ENCODE measurements around the gene AADACL4.
A peak's percentile ranks its signal among the peaks of the same experiment; 100 is the strongest.

AADACL4 gene

GRCh38 chr1:12614402-12615158 is 29.3 kb upstream of the AADACL4 start:
- DNase-seq: no peak

GRCh38 chr1:12615159-12615864 is 28.6 kb upstream of the AADACL4 start:
- no peak for DNase-seq

DNA sequence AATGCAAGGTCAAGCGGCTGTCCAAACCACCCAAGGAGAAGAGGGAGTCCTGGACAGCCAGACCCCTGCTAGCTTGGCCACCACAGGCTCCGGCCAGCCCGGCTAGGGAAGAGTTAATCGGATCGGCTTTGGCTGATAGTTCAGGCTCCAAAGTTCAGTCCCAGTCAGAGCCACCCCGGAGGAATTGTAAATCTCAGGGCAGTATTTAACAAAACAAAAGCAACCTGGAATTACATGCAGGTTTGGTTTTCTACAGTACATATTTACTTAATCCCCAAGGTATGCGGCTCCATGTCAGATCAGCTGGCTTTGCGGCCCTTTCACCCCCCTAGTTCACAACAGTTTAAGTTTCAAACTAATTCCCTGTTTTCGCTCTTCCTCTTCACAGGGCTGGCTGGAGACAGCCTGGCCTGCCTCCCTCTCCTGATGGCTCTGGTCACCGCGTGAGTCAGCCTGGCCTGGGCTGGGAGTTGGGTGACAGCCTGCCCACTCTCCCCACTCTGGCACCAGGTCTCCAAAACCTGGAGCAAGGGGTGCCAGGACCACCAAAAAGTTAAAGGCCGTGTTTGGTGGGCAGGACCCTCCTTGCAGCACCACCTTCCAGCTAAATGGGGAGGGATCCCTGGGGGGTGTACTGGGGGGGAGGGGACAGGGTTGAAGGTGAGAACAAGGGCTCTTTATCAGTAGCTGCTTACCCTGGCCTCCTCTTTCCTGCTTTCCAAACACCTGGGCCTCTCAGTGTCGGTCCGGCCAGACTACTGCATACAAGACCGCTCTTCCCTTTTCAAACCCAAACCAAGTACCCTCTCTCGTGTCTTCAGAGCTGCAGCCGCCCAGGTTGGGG is 27.8 kb upstream of the AADACL4 start:
- peak; percentile 75 for DNase-seq

DNA sequence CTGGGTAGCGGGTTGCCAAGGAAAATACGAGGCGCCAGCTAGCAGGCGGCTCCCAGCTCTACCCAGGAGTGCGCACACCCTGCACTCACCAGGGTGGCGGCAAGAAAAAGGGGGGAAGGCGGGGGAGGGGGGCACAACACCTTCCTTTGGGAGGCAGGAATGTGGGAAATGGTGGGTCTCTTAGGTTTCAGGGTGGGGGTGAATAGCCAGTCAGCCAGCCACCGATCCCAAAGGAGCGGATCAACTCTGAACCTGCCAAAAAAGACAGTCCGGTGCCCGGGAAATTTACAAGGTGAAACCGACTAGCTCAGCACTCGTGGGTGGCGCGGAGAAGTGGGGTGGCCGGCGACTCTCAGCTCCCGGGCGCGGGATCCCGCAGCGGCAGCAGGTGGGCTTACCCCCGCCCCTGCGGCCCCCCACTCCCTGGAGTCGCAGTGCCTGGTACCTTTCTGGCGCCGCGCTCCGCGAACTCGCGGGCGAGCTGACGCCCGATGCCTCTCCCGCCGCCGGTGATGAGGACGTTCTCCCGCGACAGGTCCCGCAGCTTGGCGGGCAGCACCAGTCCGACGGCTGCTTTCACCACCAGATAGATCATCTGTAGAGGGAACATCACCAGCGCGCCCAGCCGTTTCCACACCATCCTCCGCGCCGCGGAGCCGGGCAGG is 27.0 kb upstream of the AADACL4 start:
- no peak for DNase-seq

DNA sequence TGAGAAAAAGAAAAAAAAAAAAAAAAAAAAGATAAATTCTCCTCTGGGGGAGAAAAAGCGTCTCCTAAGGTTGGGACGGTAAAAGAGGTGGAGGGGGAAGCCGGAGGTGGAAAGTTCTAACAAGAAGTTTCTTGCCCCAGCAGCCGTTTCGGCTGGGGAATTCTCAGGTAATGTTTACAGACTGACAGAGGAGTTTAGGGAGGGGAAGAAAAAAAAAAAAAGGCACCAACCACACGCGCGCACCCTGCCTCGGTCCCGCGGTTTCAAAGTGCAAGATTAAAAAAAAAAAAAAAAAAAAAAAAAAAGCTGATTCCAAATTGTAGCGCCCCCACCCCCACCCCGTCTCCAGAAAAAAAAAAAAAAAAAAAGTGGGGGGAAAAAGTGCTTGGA is 26.4 kb upstream of the AADACL4 start:
- no peak for DNase-seq

DNA sequence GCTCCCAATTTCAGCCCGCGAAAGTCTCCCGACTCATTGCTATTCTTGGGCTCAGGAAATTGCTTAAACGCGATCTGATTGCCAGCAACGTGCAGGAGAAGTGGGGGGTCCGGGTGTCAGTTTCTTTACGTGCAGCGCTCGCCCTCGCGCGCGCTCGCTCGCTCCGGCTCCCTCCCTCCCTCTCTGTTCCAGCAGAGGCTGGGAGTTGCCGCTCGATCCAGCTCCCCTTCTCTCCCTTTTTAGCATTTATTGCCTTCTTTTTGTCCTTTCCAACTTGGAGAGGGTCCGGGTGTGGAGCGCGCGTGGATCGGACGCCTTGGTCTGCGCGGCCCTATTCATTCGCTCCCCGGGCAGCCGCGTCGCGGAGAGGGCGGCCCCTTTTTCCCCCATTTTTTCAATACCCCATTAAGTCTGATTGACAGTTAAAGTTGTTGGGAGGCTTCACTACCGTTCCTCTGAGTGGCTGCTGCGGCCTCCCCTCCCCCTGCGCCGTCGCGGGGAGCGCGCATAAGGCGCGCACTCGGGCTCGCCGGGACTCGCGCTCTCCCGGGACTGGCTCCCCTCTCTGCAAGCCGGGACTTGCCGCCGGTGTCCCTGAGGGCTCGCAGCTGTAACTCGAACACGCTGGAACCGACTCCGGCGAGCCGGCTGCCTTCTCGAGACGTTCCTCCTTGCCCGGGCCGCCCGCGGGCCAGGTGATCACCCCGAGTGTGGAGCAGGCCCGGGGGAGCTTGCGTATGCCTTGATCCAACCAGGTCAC is 25.8 kb upstream of the AADACL4 start, which contains the start of gene DHRS3:
TSS of gene DHRS3 (minus strand) at position 310 of the 760 bp plus-strand sequence. CDS start 862 bp downstream, outside the sequence.
- peak; percentile 86 for DNase-seq

DNA sequence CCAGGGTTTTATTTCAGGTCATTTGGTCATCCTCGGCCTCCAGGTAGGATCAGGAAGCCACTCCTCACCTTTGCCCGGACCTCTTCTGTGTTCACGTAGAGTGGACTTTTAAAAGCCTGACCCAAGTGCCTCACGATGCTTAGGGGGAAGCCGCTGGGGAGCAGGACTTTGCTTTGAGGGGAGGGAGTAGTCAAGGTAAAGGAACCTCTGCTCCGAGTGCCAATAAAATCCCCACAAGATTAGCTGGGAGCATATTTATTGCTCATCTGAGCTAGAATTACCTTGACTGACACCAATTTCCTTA is 25.3 kb upstream of the AADACL4 start:
- no peak for DNase-seq

GRCh38 chr1:12618965-12619791 is 24.7 kb upstream of the AADACL4 start:
- peak; percentile 80 for DNase-seq

DNA sequence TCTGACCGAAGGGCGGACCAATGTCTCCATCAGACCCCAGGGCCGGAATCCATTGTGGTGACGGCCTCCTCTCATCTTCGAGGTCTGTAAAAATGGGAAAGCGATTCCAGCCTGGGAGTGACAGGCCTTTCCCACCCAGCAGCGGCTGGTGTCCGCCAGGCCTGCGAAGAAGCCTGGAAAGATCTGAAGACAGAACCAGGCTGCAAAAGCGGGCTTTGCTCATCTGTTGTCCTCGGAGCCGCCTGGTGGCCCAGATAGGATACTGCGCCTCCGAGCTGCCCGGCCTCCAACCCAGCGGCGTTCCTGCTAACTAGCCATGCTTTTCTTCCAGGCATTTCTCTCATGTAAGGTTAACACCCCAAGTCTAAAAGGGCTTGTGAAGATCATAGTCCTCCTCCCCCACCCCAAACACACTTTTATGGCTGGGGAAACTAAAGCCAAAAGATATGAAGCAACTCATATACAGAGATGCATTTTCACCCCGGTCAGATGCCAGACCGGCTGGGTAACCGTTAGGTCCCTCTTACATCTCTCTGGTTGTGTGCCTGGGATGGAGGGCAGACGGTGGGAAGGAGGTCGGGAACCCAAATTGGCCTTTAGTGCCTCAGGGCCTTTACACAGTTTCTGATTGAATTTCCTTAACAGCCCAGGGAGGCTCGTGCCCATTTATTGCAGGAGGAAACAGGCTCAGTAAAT is 23.9 kb upstream of the AADACL4 start:
- peak; percentile 91 for DNase-seq

- no peak for DNase-seq
These were observed 23.4 kb upstream of the AADACL4 start for GRCh38 chr1:12620488-12620865.

DNA sequence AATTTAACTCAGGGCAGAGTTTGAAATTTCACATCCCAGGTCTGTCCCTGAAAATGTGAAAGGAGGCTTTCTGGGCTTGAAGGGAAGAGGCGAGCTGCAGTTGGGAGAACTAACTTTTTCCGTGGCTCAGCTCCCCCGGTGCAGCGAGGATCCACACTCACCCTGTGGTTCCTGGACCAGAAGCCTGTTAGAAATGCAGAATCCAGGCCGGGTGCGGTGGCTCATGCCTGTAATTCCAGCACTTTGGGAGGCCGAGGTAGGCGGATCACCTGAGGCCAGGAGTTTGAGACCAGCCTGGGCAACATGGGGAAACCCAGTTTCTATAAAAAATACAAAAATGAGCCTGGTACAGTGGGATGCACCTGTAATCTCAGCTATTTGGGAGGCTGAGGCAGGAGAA is 23.0 kb upstream of the AADACL4 start:
- DNase-seq: no peak

DNA sequence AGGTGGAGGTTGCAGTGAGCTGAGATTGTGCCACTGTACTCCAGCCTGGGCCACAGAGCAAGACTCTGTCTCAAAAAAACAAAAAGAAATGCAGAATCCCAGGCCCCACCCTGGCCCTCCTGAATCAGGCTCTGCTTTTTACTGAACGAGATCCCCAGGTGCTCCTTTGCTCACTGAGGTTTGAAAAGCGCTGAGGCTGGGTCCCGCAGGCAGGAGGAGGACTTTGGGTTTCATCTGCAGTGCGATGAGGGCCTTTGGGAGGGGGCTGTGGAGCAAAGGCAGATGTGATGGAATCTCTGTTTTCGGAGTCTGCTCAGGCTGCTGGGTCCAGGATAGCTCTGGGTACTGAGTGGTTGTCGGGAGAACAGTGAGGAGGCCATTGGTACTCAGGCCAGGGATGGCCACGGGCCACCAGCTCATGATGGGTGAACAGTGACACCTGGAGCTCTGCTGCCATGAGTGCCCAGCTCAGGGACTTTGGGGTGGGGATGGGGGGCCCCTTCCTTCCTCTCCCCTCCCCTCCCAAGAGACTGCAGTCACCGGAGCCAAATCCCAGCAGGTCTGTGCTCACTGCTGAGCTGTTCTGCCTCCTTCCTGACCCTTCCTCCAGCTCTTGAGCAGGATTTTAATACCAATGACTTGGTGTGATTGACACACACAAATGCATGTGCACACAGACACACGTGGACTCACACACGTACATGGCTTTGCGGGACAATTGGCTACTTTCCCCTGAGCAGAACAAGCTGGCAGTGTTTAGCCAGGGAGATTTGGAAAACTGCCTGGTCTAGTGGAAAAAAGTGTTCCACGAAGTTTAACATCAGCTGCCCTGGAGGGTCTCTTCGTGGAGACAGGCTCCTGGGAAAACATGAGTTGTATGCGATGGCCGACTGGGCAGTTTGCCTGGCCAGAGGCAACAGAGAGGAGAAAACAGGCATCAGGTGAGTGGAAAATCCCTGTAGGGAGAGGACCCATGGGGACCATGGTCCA is 22.2 kb upstream of the AADACL4 start:
- no peak for DNase-seq

GRCh38 chr1:12622506-12622905 is 21.4 kb upstream of the AADACL4 start:
- DNase-seq: no peak

GRCh38 chr1:12625276-12625675 is 18.6 kb upstream of the AADACL4 start:
- no peak for DNase-seq

DNA sequence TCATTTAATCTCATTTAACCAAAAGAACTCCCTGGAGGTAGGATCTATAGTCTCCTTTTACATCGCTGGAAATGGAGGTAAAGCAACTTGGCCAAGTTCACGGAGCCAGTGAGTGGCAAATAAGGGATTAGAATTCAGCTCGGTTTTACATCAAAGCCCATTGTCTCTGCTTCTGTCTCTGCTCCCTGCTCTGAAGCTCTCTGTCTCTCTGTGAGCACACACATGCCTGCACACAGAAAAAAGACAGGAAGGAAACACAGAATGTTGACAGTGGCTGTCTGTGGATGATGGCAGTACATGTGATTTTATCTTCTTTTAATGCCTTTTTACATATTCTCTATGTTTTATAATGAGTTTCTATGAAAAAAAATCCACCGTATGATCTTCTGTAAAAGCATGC is 17.0 kb upstream of the AADACL4 start:
- DNase-seq: no peak

DNA sequence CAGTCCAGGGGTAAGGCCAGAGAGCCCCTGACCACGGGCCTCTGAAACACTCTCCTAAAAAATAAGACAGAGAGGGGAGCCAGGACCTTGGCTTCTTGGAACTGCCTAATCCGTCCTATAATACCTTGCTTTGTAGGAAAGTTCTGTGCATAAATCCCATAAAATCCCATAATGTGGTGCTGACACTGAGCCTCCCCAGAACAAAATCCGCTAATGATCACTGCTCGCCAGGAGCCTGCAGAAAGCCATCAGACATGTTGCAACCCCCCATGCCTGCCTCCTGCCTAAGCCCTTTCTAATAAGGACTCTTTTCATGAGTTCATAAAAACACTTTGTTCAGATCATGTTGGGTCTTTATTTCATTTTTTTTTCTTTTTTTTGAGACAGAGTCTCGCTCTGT is 16.6 kb upstream of the AADACL4 start:
- no peak for DNase-seq

- DNase-seq: no peak
These were observed 14.4 kb upstream of the AADACL4 start for GRCh38 chr1:12629511-12629956.

DNA sequence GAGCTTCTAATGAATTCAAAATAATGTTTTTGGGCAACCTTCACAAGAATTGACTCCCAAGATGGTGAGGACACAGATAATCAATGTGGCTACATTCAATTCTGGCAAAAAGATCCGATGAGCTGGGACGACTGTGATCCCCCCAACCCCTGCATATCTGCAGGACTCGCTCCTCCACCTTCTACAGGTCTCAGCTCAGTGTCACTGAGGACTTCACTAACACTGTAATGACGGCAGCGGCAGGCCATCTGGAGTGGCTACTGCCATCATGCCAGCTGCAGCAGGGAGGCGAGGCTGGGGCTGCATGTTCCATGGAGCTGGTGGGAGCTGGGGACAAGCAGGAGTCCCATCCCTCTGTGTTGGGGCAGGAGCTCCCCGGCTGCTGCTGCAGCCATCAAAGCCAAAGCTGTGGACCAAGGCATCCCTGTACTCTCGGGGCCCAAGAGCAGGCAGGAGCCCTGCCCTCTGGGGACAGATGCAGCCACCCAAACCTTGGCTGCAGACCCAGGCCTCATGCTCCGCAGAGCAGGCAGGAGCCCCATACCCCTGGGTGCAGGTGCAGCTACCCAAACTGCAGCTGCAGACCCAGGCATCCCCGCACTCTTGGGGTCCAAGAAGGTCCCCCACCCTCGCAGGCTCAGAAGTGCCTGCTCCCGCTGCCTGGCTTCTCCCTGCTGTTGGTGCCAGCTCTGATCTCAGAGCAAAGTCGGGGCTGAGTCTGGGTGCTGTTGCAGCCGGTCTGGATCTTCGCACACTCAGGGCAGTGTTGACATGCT is 13.7 kb upstream of the AADACL4 start:
- DNase-seq: no peak

Data from right forelimb (tissue), 1 donor.